Fibroblast of lung (primary cell): ENCODE measurements around the gene CNR2. TPM values are rescaled to one million over a fixed set of nuclear protein-coding genes. Genes with fewer than 3 reads are reported as not detected.
A peak's percentile ranks its signal among the peaks of the same experiment; 100 is the strongest.

Source experiments
- DNase-seq, 2 donors: peaks; one replicate each; pipeline versions ENCODE4 v3.0.0 to v3.0.0-alpha.2; 2010; ENCODE audit warnings: low read depth in 2 of 2
- H2AFZ ChIP-seq: 2 replicates; pipeline ENCODE4 v1.5.1; 2012; ENCODE audit warnings: low read length, control low read depth, inconsistent platforms
- H3K27ac ChIP-seq: 2 replicates; pipeline ENCODE4 v1.5.1; 2011; ENCODE audit warnings: low read length, control low read depth; ENCODE audit not compliant: insufficient read depth
- H3K27me3 ChIP-seq: 2 replicates; pipeline ENCODE4 v1.5.1; 2011; ENCODE audit warnings: mild to moderate bottlenecking, low read length; ENCODE audit not compliant: control insufficient read depth, insufficient read depth
- H3K36me3 ChIP-seq: 2 replicates; pipeline ENCODE4 v1.5.1; 2011; ENCODE audit warnings: low read length; ENCODE audit not compliant: control insufficient read depth, insufficient read depth
- H3K4me1 ChIP-seq: 2 replicates; pipeline ENCODE4 v1.5.1; 2011; ENCODE audit warnings: low read length; ENCODE audit not compliant: control insufficient read depth, insufficient read depth; ENCODE audit errors: extremely low read depth
- H3K4me2 ChIP-seq: 2 replicates; pipeline ENCODE4 v1.5.1; 2011; ENCODE audit warnings: low read length, control low read depth; ENCODE audit not compliant: insufficient read depth; ENCODE audit errors: extremely low read depth
- H3K4me3 ChIP-seq, 4 experiments: fragments of 200-600 bp in 1 of 4; sonication (generic) in 1 of 4; replicated peaks in 1 of 4; 2 replicates each; pipeline ENCODE4 v1.5.1; 2011 to 2016; ENCODE audit warnings: low read length in 4 of 4, low read depth in 3 of 4, mild to moderate bottlenecking in 3 of 4, control low read depth in 2 of 4, inconsistent platforms in 1 of 4, mixed read lengths in 1 of 4; ENCODE audit not compliant: insufficient read depth in 1 of 4; ENCODE audit errors: control extremely low read depth in 1 of 4
- H3K79me2 ChIP-seq: 2 replicates; pipeline ENCODE4 v1.5.1; 2012; ENCODE audit warnings: mild to moderate bottlenecking, low read length, inconsistent platforms; ENCODE audit not compliant: control insufficient read depth, insufficient read depth
- H3K9ac ChIP-seq: 2 replicates; pipeline ENCODE4 v1.5.1; 2011; ENCODE audit warnings: mild to moderate bottlenecking, low read length, control low read depth; ENCODE audit not compliant: insufficient read depth
- H3K9me3 ChIP-seq: 2 replicates; pipeline ENCODE4 v1.5.1; 2012; ENCODE audit warnings: low read depth, low read length; ENCODE audit not compliant: control insufficient read depth, insufficient read depth
- H4K20me1 ChIP-seq: 2 replicates; pipeline ENCODE4 v1.5.1; 2011; ENCODE audit warnings: low read length; ENCODE audit not compliant: control insufficient read depth, insufficient read depth; ENCODE audit errors: extremely low read depth
- EZH2 ChIP-seq: IDR thresholded peaks from 2 replicates; pipeline ENCODE4 v1.5.1; 2012; ENCODE audit warnings: low read length, control low read depth, mild to moderate bottlenecking; ENCODE audit errors: missing control alignments
- polyA plus RNA-seq, 2 donors: library from polyadenylated mRNA; depleted of rRNA in 1 of 2; stranded (reverse) in 1 of 2; unstranded in 1 of 2; fragments of >200 nt; gene quantifications; 2 replicates each; pipeline ENCODE4 v1.2.1, GENCODE V29; 2011 to 2012; ENCODE audit warnings: missing spikeins in 1 of 2
- total RNA-seq: library from RNA; depleted of rRNA; stranded (reverse); fragments of >200 nt; gene quantifications from 2 replicates; pipeline ENCODE4 v1.2.1, GENCODE V29; 2014
- TF ChIP-seq, protein P1 (sequence below), 2 donors: IDR thresholded peaks in 1 of 2; conservative IDR thresholded peaks in 1 of 2; 1 replicate in 1 of 2; 2 replicates in 1 of 2; pipeline ENCODE4 v1.5.1; 2011 to 2012; ENCODE audit warnings: low read length in 2 of 2, control low read depth in 1 of 2, inconsistent platforms in 1 of 2, low read depth in 1 of 2, mild to moderate bottlenecking in 1 of 2

CNR2 gene
- total and polyA plus RNA-seq, 2 donors (not counting 1 experiment from before 2014, with no cell fraction given), result not detected

DNA sequence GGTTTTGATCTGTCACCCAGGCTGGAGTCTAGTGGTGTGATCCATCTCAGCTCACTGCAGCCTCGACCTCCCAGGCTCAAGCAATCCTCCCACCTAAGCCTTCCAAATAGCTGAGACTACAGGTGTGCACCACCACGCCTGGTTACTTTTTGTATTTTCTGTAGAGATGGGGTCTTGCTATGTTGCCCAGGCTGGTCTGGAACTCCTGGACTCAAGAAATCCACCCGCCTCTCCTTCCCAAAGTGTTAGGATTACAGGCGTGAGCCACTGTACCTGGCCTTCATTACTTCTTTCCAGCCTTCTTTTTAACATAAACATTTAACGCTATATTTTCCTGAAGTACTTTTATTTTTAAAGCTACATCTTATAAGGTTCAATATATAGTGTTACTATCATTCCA, 69.5 kb downstream of the CNR2 start:
- no peak overlapping the region for H3K9ac ChIP-seq
- no peak overlapping the region for H3K4me3 ChIP-seq
- DNase-seq, result no peak
- H3K36me3 ChIP-seq, result no peaks in the 10 kb centered on the region
- H3K79me2 ChIP-seq, result no peaks in the 10 kb centered on the region
- TF ChIP-seq, protein P1, sequence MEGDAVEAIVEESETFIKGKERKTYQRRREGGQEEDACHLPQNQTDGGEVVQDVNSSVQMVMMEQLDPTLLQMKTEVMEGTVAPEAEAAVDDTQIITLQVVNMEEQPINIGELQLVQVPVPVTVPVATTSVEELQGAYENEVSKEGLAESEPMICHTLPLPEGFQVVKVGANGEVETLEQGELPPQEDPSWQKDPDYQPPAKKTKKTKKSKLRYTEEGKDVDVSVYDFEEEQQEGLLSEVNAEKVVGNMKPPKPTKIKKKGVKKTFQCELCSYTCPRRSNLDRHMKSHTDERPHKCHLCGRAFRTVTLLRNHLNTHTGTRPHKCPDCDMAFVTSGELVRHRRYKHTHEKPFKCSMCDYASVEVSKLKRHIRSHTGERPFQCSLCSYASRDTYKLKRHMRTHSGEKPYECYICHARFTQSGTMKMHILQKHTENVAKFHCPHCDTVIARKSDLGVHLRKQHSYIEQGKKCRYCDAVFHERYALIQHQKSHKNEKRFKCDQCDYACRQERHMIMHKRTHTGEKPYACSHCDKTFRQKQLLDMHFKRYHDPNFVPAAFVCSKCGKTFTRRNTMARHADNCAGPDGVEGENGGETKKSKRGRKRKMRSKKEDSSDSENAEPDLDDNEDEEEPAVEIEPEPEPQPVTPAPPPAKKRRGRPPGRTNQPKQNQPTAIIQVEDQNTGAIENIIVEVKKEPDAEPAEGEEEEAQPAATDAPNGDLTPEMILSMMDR (conservative IDR thresholded peaks at IDR 0.05 in 1 of 2, IDR thresholded peaks at IDR 0.05 in 1 of 2; ENCODE audit: low read depth in 1 of 2, low read length in 2 of 2), result no peak
- no peak for TF ChIP-seq EZH2
- H3K27me3 ChIP-seq, result peaks cover 3% of the 10 kb centered on the region
- H3K27ac ChIP-seq, result no peak overlapping the region
- no peaks in the 10 kb centered on the region for H4K20me1 ChIP-seq
- H3K4me2 ChIP-seq, result no peak overlapping the region
- H2AFZ ChIP-seq, result no peak overlapping the region
- no peaks in the 10 kb centered on the region for H3K4me1 ChIP-seq
- H3K9me3 ChIP-seq, result no peaks in the 10 kb centered on the region

DNA sequence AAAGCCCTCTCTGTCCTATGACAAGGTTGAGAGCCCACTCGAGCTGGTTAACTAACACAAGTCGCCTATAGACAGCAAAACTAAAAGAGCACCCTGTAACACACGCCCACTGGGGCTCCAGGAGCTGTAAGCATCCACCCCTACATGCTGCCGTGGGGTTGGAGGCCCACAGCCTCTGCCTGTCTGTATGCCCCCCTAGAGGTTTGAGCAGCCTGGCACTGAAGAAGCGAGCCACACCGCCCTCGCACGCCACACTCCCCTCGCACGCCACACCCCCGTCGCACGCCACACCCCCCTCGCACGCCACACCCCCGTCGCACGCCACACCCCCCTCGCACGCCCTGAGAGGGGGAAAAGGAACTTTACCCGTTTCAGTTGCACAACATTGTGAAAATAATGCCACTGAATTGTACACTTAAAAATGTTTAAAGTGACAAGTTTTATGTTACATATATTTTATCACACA, 74.7 kb downstream of the CNR2 start:
- Histone ChIP-seq H3K79me2 (no peaks in the 10 kb centered on the region), H2AFZ (peak overlapping the region; percentile 60), H4K20me1 (no peaks in the 10 kb centered on the region), H3K9ac (no peak overlapping the region), H3K4me1 (no peaks in the 10 kb centered on the region), H3K4me2 (peak overlapping the region; percentile 82), H3K4me3 (peak overlapping the region; percentile 7 to 42 (median 27)), H3K36me3 (no peaks in the 10 kb centered on the region), H3K27ac (no peak overlapping the region), H3K9me3 (no peaks in the 10 kb centered on the region), H3K27me3 (peaks cover 12% of the 10 kb centered on the region)
- peak; percentile 21 to 33 for DNase-seq
- TF ChIP-seq, protein P1 (conservative IDR thresholded peaks at IDR 0.05 in 1 of 2, IDR thresholded peaks at IDR 0.05 in 1 of 2; ENCODE audit: low read depth in 1 of 2, low read length in 2 of 2), result no peak
- no peak for TF ChIP-seq EZH2

DNA sequence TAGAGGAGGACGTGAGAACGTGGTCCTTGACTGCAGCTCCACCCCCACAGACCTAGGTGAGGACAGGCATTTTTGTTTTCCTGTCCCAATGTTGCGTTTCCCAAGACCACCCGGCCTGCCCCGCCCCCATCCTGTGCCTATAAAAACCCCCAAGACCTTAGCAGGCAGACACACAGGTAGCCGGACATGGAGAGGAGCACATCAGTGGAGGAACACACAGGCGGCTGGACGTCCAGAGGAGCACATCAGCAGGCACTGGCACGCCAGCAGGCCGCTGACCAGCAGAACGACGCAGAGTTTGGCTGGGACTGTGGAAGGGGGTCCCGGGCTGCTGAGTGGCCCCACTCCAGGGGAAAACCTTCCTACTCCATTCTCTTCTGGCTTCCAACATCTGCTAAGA, 75.3 kb downstream of the CNR2 start:
- no peak for DNase-seq
- H3K4me1 ChIP-seq, result no peaks in the 10 kb centered on the region
- peak overlapping the region in 1 of 4 experiments; percentile 42 for H3K4me3 ChIP-seq
- peak overlapping the region; percentile 71 for H3K4me2 ChIP-seq
- no peak overlapping the region for H3K9ac ChIP-seq
- TF ChIP-seq EZH2, result no peak
- TF ChIP-seq, protein P1 (conservative IDR thresholded peaks at IDR 0.05 in 1 of 2, IDR thresholded peaks at IDR 0.05 in 1 of 2; ENCODE audit: low read depth in 1 of 2, low read length in 2 of 2), result no peak
- H3K9me3 ChIP-seq, result no peaks in the 10 kb centered on the region
- H3K27ac ChIP-seq, result no peak overlapping the region
- no peaks in the 10 kb centered on the region for H3K79me2 ChIP-seq
- no peaks in the 10 kb centered on the region for H4K20me1 ChIP-seq
- H2AFZ ChIP-seq, result no peak overlapping the region
- H3K27me3 ChIP-seq, result peaks cover 12% of the 10 kb centered on the region
- H3K36me3 ChIP-seq, result no peaks in the 10 kb centered on the region
